NK-92 treated with Interleukin-12 subunit alpha and Interleukin-12 subunit beta, amount 100 ng/mL, for 24 hours (cell line): ENCODE measurements around the gene UBTD1.

Experiments
- DNase-seq: peaks from one replicate; lab custom pipeline; 2025; lab: John Stamatoyannopoulos, UW

The UBTD1 gene

GRCh38 chr10:97584798-97585438, 86.2 kb downstream of the UBTD1 start:
- DNase-seq = no peak

- DNase-seq = no peak
Measured at GRCh38 chr10:97585439-97585811, 86.7 kb downstream of the UBTD1 start.

- no peak for DNase-seq
Measured at GRCh38 chr10:97587183-97587582, 88.5 kb downstream of the UBTD1 start.

- no peak for DNase-seq
Measured at GRCh38 chr10:97589479-97589878, 90.8 kb downstream of the UBTD1 start, which contains the start of gene C10orf62. Gene C10orf62, plus strand, starts transcription at chr10:97589721. Its CDS starts 177 bp downstream, at chr10:97589898.

GRCh38 chr10:97590082-97590747, 91.5 kb downstream of the UBTD1 start:
- peak; percentile 73 for DNase-seq

GRCh38 chr10:97590748-97591495, 92.2 kb downstream of the UBTD1 start:
- no peak for DNase-seq

- DNase-seq = no peak
Measured at GRCh38 chr10:97593421-97593820, 94.7 kb downstream of the UBTD1 start.

GRCh38 chr10:97596101-97597082, 97.7 kb downstream of the UBTD1 start:
- no peak for DNase-seq

- DNase-seq = no peak
Measured at GRCh38 chr10:97597778-97598177, 99.1 kb downstream of the UBTD1 start.

- no peak for DNase-seq
Measured at GRCh38 chr10:97598407-97599271, 99.9 kb downstream of the UBTD1 start.

- no peak for DNase-seq
Measured at GRCh38 chr10:97599272-97599619, 100.5 kb downstream of the UBTD1 start.

- DNase-seq = no peak
Measured at GRCh38 chr10:97600616-97601015, 101.9 kb downstream of the UBTD1 start.

- no peak for DNase-seq
Measured at GRCh38 chr10:97601268-97602215, 102.8 kb downstream of the UBTD1 start.

GRCh38 chr10:97607095-97607636, 108.4 kb downstream of the UBTD1 start:
- no peak for DNase-seq

- DNase-seq = no peak
Measured at GRCh38 chr10:97608991-97609561, 110.4 kb downstream of the UBTD1 start.

GRCh38 chr10:97611473-97611872, 112.7 kb downstream of the UBTD1 start:
- no peak for DNase-seq

- no peak for DNase-seq
Measured at GRCh38 chr10:97612386-97612785, 113.7 kb downstream of the UBTD1 start.

- no peak for DNase-seq
Measured at GRCh38 chr10:97618285-97618684, 119.6 kb downstream of the UBTD1 start.

GRCh38 chr10:97618733-97619132, 120.0 kb downstream of the UBTD1 start:
- DNase-seq = no peak
